Adipose tissue (tissue), 3 donors: ENCODE results near the gene CAPZA2. TPM values are rescaled to one million over a fixed set of nuclear protein-coding genes. Genes with fewer than 3 reads are reported as not detected.
A peak's percentile ranks its signal among the peaks of the same experiment; 100 is the strongest.

Source experiments
- H3K27ac ChIP-seq: one replicate; pipeline ENCODE4 v1.5.1; 2013; ENCODE audit warnings: low read depth, low read length
- WGBS, 3 donors: extraction: QIAGEN DNeasy Blood & Tissue Kit; methylation state at CpG; one replicate each; pipeline ENCODE4 v1.1.7; 2013; 5-methylcytosine and 5-hydroxymethylcytosine counted together
- polyA plus RNA-seq, 3 donors: library from polyadenylated mRNA; stranded (reverse); fragments of 200-250 nt; gene quantifications; one replicate each; pipeline ENCODE4 v1.2.3, GENCODE V29; 2013
- donor health status: healthy with polysubstance abuse.
- donor health status: Bipolar disorder and iron deficiency.
- donor health status: healthy.

CAPZA2 gene
- polyA plus RNA-seq, 3 donors: 31.4 to 91.3 (median 72.1) TPM

DNA sequence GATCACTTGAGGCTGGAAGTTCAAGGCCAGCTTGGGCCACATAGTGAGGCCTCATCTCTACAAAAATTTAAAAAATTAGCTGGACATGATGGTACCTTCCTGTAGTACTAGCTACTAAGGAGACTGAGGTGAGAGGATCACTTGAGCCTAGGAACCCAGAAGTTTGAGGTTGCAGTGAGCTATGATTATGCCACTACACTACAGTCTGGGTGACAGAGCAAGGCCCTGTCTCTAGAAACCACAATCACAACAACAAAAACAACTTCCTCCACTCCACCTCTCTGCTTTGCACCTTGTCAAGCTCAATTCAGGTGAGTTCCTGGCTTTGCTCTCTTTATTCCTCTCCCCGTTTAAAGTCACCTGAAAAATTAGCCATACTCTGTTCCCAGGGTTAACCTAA is 8.3 kb upstream of the CAPZA2 start:
- no peak overlapping the region for H3K27ac ChIP-seq
- WGBS, 3 donors: 89 to 95% (median 94%) methylated on average over 1 of the region's 1 CpG

DNA sequence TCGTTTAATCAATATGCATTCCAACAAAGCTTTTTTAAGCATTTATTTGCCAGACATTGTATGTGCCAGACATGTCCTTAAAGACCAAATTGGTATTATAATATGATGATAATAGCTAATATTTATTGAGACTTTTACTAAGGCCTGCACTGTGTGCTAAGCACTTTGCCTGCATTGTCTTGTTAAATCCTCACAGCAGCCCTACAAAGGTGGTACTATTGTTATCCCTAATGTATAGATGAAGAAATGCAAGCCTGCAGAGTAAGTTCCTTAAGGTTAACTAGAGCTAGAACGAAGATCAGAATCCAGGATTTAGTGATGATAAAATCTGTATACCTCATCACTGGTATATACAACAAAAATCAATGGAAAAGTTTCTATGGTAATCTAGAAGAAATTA is 5.3 kb upstream of the CAPZA2 start:
- no peak overlapping the region for H3K27ac ChIP-seq
- 69 to 79% (median 78%) methylated on average over 2 of the region's 2 CpGs for WGBS, 3 donors

- H3K27ac ChIP-seq: no peak overlapping the region
- WGBS, 3 donors: 81 to 92% (median 83%) methylated on average over 1 of the region's 1 CpG
Measured at GRCh38 chr7:116859323-116859722, 3.1 kb upstream of the CAPZA2 start.

- WGBS, 3 donors: 77 to 83% (median 78%) methylated on average over 4 of the region's 4 CpGs
- no peak overlapping the region for H3K27ac ChIP-seq
Measured at GRCh38 chr7:116861717-116862116, 670 bp upstream of the CAPZA2 start.

- WGBS, 3 donors: 0 to 1% (median 0%) methylated on average over 24 to 33 of the region's 33 CpGs
Measured at GRCh38 chr7:116862951-116863670, 724 bp downstream of the CAPZA2 start.

DNA sequence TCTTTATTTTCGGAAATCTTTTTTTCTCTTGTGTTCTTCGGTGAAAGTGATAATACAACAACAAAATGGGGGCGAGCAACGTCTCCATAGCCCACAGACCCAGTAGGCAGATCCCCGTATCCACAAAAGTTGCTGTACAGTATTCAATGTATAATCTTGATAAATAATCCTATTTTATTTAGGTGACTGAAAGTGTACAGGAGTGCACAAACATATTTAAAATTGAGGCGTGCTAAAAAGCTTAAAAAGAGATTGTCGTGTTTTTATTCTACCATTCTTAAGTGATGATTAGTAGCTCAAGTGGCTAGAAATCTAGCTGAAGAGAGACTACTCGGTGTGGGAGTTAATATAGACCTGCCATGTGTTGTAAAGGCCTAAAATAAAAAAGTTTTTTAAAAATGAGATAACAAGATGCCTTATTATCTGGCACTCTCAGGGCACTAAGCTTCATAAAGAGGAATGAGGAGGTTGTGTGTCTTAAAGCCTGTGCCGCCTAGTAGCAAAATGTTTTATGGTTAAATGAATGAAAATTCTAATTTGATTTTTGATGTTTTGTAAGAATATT is 1.6 kb downstream of the CAPZA2 start:
- WGBS, 3 donors: 25 to 28% (median 27%) methylated on average over 9 of the region's 9 CpGs
- H3K27ac ChIP-seq: no peak overlapping the region

More at GRCh38 chr7:116862951-116863670, 724 bp downstream of the CAPZA2 start:
- peak overlapping the region; percentile 95 for H3K27ac ChIP-seq

DNA sequence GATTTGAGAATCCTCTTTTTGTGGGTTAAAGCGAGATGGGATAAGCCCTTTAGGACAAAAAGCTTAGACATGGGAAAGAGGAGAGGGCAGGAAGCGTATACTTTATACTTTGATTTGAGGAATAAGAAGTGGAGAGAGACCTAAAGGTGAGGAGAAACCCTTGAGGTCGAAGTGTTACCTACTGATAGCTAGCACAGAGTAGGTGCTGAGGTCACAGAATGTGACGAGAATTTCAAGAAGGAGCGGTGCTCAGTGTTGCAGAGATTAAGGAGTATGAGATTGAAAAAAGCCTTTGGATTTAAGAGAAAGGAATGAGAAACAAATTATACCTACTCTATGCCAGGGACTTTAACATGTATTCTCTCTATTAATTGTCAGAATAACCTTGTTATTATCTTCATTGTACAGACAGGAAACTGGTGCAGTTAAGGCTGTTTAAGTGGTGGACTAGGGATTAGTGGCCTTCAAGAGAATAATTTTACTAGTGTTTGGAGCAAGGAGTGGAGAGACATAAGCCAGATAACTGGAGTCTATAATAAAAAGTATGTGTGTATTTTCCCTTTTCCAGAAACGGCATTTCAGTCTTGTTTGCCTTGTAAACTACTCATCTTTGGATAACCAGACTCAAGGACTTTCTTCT is 8.8 kb downstream of the CAPZA2 start:
- no peak overlapping the region for H3K27ac ChIP-seq
- WGBS, 3 donors: 82 to 89% (median 89%) methylated on average over 6 of the region's 6 CpGs

DNA sequence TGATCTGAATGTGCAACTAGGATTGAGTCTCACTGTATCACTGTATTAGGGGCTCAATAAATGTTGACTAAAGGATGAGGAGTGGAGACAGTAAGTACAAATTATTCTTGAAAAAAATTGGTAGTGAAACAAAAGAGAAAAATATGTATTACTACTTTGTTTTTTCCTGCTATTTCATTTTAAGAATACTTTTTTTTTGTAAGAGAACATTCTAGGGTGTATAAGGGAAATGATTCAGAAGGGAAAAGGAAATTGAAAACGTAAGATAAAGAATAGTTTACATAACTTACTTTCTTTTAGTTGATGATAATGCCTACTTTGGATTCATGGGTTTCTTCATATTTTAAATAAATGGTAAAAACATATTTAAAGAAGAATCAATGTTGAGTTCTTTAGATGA is 9.6 kb downstream of the CAPZA2 start:
- 29 to 39% (median 38%) methylated on average over 1 of the region's 1 CpG for WGBS, 3 donors
- H3K27ac ChIP-seq: no peak overlapping the region

DNA sequence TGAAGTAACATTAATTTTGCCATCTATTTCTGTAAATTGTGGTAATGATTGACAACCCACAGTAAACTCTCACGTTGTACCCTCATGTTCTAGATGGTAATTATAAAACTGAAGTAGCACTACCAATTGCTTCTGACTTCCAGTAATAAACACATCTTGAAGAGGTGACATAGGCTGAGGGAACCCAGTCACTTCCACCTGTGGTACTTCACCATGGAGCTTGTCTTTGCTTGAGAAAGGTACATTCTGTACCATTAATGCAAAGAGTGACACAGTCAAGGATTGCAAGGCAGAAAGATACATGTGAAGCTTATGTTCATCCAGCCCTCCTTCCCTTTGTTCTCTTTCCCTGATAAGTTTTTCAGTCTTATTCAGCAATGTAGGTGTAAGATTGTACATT is 11.2 kb downstream of the CAPZA2 start:
- H3K27ac ChIP-seq: no peak overlapping the region
- WGBS, 3 donors: 21 to 49% (median 43%) methylated on average over 1 of the region's 1 CpG

GRCh38 chr7:116876664-116877442 is 14.5 kb downstream of the CAPZA2 start:
- WGBS, 3 donors: 27 to 53% (median 50%) methylated on average over 8 of the region's 8 CpGs
- H3K27ac ChIP-seq: no peak overlapping the region

GRCh38 chr7:116877443-116878217 is 15.2 kb downstream of the CAPZA2 start:
- H3K27ac ChIP-seq: no peak overlapping the region
- WGBS, 3 donors: 78 to 82% (median 81%) methylated on average over 3 of the region's 3 CpGs

- no peak overlapping the region for H3K27ac ChIP-seq
- 97 to 100% (median 100%) methylated on average over 3 of the region's 3 CpGs for WGBS, 3 donors
Measured at GRCh38 chr7:116884691-116885090, 22.3 kb downstream of the CAPZA2 start.

GRCh38 chr7:116885724-116886123 is 23.3 kb downstream of the CAPZA2 start:
- H3K27ac ChIP-seq: no peak overlapping the region
- WGBS, 3 donors: 54 to 81% (median 80%) methylated on average over 2 of the region's 2 CpGs

DNA sequence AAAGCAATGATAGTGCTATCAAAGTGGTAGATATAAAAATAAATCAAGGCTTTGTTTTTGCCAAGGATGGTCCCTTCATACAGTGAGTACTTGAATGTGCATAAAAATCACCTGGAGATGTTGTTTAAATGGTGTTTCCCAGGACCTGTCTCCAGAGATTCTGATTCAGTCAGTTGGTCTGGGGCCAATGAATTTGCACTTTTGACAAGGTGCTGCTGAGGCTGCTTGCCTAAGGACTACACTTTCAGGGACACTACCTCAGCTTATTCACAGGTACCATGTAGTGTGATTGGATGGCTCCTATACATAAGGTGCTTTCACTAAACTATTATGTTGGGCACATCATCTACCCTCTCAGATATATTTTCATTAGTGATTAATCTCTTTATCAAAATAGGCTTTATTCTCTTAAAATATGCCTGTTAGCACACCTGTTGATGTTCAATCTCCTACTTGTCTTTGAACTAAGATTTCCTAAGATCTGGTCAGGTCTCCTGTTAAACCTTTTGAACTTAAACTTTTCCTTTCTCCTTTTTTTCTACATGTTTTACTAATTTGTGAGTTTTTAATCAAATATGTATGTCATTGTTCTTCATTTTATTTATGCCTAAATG is 24.3 kb downstream of the CAPZA2 start:
- H3K27ac ChIP-seq: no peak overlapping the region

GRCh38 chr7:116888895-116889294 is 26.5 kb downstream of the CAPZA2 start:
- WGBS, 3 donors: 67 to 76% (median 69%) methylated on average over 3 of the region's 3 CpGs
- no peak overlapping the region for H3K27ac ChIP-seq

GRCh38 chr7:116895849-116896248 is 33.5 kb downstream of the CAPZA2 start:
- no peak overlapping the region for H3K27ac ChIP-seq
- 62 to 100% (median 97%) methylated on average over 1 to 2 of the region's 2 CpGs for WGBS, 3 donors

GRCh38 chr7:116897661-116898060 is 35.3 kb downstream of the CAPZA2 start:
- H3K27ac ChIP-seq: no peak overlapping the region
- WGBS, 3 donors: 81 to 93% (median 91%) methylated on average over 4 of the region's 4 CpGs

DNA sequence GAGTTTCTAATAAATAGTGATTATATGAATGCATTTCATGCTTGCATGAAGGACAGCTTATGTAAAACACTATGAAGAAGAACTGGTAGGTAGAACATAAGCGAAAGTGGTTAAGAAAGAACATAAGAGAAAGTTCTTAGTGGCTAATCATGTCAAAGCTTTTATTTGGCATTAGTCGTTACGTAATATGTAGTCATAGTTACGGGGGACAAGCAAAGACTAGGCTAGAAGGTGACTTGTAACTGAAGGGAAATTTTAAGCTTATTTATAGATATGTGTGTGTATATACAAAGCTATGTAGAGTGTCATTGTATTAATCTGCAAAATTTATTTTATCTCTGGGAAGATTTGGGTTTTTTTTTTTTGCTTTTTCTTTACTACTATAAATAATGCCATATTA is 36.9 kb downstream of the CAPZA2 start:
- WGBS, 3 donors: 91 to 92% (median 92%) methylated on average over 4 of the region's 4 CpGs
- no peak overlapping the region for H3K27ac ChIP-seq
